Right ventricle myocardium inferior (tissue), 1 donor: ENCODE results near the gene USP33. TPM values are rescaled to one million over a fixed set of nuclear protein-coding genes. Genes with fewer than 3 reads are reported as not detected.
A peak's percentile ranks its signal among the peaks of the same experiment; 100 is the strongest.
"Not testable (repeated sequence)": the region's sequence is repeated elsewhere in the genome, so short reads cannot be mapped to it uniquely, and the experiment has no call there.

Experiments
- ATAC-seq: fragments of 200-7000 bp; cut with Tn5 transposase; one replicate; pipeline ENCODE4 v1.9.1; 2020; ENCODE audit warnings: mild to moderate bottlenecking, moderate library complexity
- DNase-seq: peaks from one replicate; pipeline ENCODE4 v3.0.0; 2021; ENCODE audit errors: missing footprints
- intact Hi-C: fragments of 100-400 bp; cut with DNase I; formaldehyde crosslinking; loops from one replicate; pipeline ENCODE4 v1.11.0; 2022
- total RNA-seq: library from RNA; stranded (reverse); fragmentation: NEBNext Ultra II Directional; extraction: Animal tissue kit (Norgen Biotek cat#: 25700); gene quantifications from one replicate; pipeline ENCODE4 v1.2.1, GENCODE V29; 2021
- donor health status: DM: no; HTN: yes; CAD: no; lungs with severe emphysema.

USP33 gene
- total RNA-seq, 1 donor from 2014 or later: 26.9 TPM

GRCh38 chr1:77680173-77680572 is 79.5 kb downstream of the USP33 start:
- ATAC-seq (no peak), DNase-seq (no peak)
- intact Hi-C loops: loop anchor here (10.0 kb wide), 3 partner anchors 95 to 465 kb away; partner anchors contain the start of gene PIGK

- no peak for DNase-seq
- intact Hi-C loops: no loop called here
- ATAC-seq: no peak
Measured at GRCh38 chr1:77678660-77679610, 80.7 kb downstream of the USP33 start.

- intact Hi-C loops, DNase-seq: not testable (repeated sequence)
Measured at GRCh38 chr1:77674807-77675206, 84.8 kb downstream of the USP33 start.

GRCh38 chr1:77673716-77674355 is 85.8 kb downstream of the USP33 start:
- intact Hi-C loops: no loop called here
- no peak for DNase-seq
- ATAC-seq: no peak

More at GRCh38 chr1:77674807-77675206, 84.8 kb downstream of the USP33 start:
- ATAC-seq: not testable (repeated sequence)

GRCh38 chr1:77673030-77673429 is 86.6 kb downstream of the USP33 start:
- intact Hi-C loops: no loop called here
- no peak for ATAC-seq
- no peak for DNase-seq

GRCh38 chr1:77672374-77672773 is 87.3 kb downstream of the USP33 start:
- intact Hi-C loops: no loop called here
- ATAC-seq (no peak), DNase-seq (no peak)

GRCh38 chr1:77671836-77672235 is 87.8 kb downstream of the USP33 start:
- ATAC-seq (no peak), DNase-seq (no peak)
- intact Hi-C loops: no loop called here

- intact Hi-C loops: no loop called here
- DNase-seq: no peak
- no peak for ATAC-seq
Measured at GRCh38 chr1:77670330-77670729, 89.3 kb downstream of the USP33 start.

- intact Hi-C loops: no loop called here
- ATAC-seq (no peak), DNase-seq (no peak)
Measured at GRCh38 chr1:77668924-77669449, 90.7 kb downstream of the USP33 start.

- ATAC-seq (peak; percentile 26), DNase-seq (no peak)
- intact Hi-C loops: no loop called here
Measured at GRCh38 chr1:77664939-77665516, 94.6 kb downstream of the USP33 start.

- intact Hi-C loops: no loop called here
- ATAC-seq (no peak), DNase-seq (no peak)
Measured at GRCh38 chr1:77661696-77662095, 98.0 kb downstream of the USP33 start.

- DNase-seq (no peak), ATAC-seq (no peak)
- intact Hi-C loops: no loop called here
Measured at GRCh38 chr1:77659879-77660593, 99.6 kb downstream of the USP33 start.

GRCh38 chr1:77658271-77658670 is 101.4 kb downstream of the USP33 start:
- no peak for ATAC-seq
- intact Hi-C loops: no loop called here
- DNase-seq: no peak

- intact Hi-C loops: no loop called here
- DNase-seq: no peak
- ATAC-seq: no peak
Measured at GRCh38 chr1:77655431-77655974, 104.1 kb downstream of the USP33 start.

- intact Hi-C loops: no loop called here
- DNase-seq (no peak), ATAC-seq (no peak)
Measured at GRCh38 chr1:77652970-77653516, 106.6 kb downstream of the USP33 start.

GRCh38 chr1:77652268-77652667 is 107.4 kb downstream of the USP33 start:
- no peak for DNase-seq
- intact Hi-C loops: no loop called here
- ATAC-seq: no peak

- intact Hi-C loops: no loop called here
- DNase-seq: no peak
- no peak for ATAC-seq
Measured at GRCh38 chr1:77649127-77649526, 110.5 kb downstream of the USP33 start.

GRCh38 chr1:77646224-77646623 is 113.4 kb downstream of the USP33 start:
- DNase-seq, intact Hi-C loops, ATAC-seq: not testable (repeated sequence)
